Measurements from ENCODE around the gene RIMBP2. TPM values are rescaled to one million over a fixed set of nuclear protein-coding genes. Genes with fewer than 3 reads are reported as not detected.

Gene RIMBP2
- total and polyA plus RNA-seq, 2 experiments from 2014 or later: 0.31 to 0.37 TPM

- Histone ChIP-seq H4K20me1 (replicated peaks; ENCODE audit: insufficient read depth) (no peaks in the 10 kb centered on the region), H3K79me2 (replicated peaks; ENCODE audit: insufficient read depth) (no peaks in the 10 kb centered on the region), H3K36me3 (ENCODE audit: insufficient read depth) (no peaks in the 10 kb centered on the region), H3K9me2 (ENCODE audit: insufficient read depth) (no peaks in the 10 kb centered on the region), H3F3A (replicated peaks; ENCODE audit: low read depth) (no peaks in the 10 kb centered on the region), H3K4me3 (no peak overlapping the region), H3K4me1 (ENCODE audit: insufficient read depth) (no peaks in the 10 kb centered on the region), H3K4me2 (no peak overlapping the region), H3K27ac (ENCODE audit: low read depth) (no peak overlapping the region), H2AFZ (no peak overlapping the region), H3K27me3 (ENCODE audit: insufficient read depth) (no peaks in the 10 kb centered on the region)
- Mint-ChIP-seq H3K4me3 (no peak overlapping the region), H3K27me3 (ENCODE audit: insufficient read depth, low read depth, poor library complexity) (peaks cover 5% of the 10 kb centered on the region), H3K4me1 (no peaks in the 10 kb centered on the region), H3K36me3 (ENCODE audit: low read depth) (peaks cover 56% of the 10 kb centered on the region), H3K27ac (no peak overlapping the region), H3K9me3 (peaks cover 100% of the 10 kb centered on the region)
- ATAC-seq: no peak
- no peak for TF ChIP-seq STAT1 (IDR thresholded peaks at IDR 0.05; ENCODE audit: unreplicated experiment)
- TF ChIP-seq CREB1 (CRISPR knock-in tag; IDR thresholded peaks at IDR 0.05; ENCODE audit: low read depth): no peak
- TF ChIP-seq, protein P1, sequence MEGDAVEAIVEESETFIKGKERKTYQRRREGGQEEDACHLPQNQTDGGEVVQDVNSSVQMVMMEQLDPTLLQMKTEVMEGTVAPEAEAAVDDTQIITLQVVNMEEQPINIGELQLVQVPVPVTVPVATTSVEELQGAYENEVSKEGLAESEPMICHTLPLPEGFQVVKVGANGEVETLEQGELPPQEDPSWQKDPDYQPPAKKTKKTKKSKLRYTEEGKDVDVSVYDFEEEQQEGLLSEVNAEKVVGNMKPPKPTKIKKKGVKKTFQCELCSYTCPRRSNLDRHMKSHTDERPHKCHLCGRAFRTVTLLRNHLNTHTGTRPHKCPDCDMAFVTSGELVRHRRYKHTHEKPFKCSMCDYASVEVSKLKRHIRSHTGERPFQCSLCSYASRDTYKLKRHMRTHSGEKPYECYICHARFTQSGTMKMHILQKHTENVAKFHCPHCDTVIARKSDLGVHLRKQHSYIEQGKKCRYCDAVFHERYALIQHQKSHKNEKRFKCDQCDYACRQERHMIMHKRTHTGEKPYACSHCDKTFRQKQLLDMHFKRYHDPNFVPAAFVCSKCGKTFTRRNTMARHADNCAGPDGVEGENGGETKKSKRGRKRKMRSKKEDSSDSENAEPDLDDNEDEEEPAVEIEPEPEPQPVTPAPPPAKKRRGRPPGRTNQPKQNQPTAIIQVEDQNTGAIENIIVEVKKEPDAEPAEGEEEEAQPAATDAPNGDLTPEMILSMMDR (conservative IDR thresholded peaks at IDR 0.05; ENCODE audit: low read depth in 2 of 2): no peak
- TF ChIP-seq JUNB (IDR thresholded peaks at IDR 0.05; ENCODE audit: unreplicated experiment): no peak
- TF ChIP-seq EZH2phosphoT487 (IDR thresholded peaks at IDR 0.05; ENCODE audit: unreplicated experiment): no peak
- no peak for TF ChIP-seq EZH2 (IDR thresholded peaks at IDR 0.05; ENCODE audit: low read depth, unreplicated experiment)
- DNase-seq (ENCODE audit: low spot score): no peak
These were observed 361.7 kb downstream of the RIMBP2 start for GRCh38 chr12:130354407-130354806.

- H3K4me1 ChIP-seq (ENCODE audit: insufficient read depth): no peaks in the 10 kb centered on the region
- H3F3A ChIP-seq (replicated peaks; ENCODE audit: low read depth): no peaks in the 10 kb centered on the region
- Mint-ChIP-seq H3K36me3 (ENCODE audit: low read depth) (peaks cover 46% of the 10 kb centered on the region), H3K4me1 (no peaks in the 10 kb centered on the region), H3K27ac (no peak overlapping the region), H3K9me3 (peaks cover 98% of the 10 kb centered on the region), H3K4me3 (no peak overlapping the region), H3K27me3 (ENCODE audit: insufficient read depth, low read depth, poor library complexity) (peaks cover 2% of the 10 kb centered on the region)
- no peaks in the 10 kb centered on the region for H3K27me3 ChIP-seq (ENCODE audit: insufficient read depth)
- no peaks in the 10 kb centered on the region for H3K9me2 ChIP-seq (ENCODE audit: insufficient read depth)
- DNase-seq (ENCODE audit: low spot score) (no peak), ATAC-seq (no peak)
- no peaks in the 10 kb centered on the region for H4K20me1 ChIP-seq (replicated peaks; ENCODE audit: insufficient read depth)
- no peaks in the 10 kb centered on the region for H3K36me3 ChIP-seq (ENCODE audit: insufficient read depth)
- H3K4me3 ChIP-seq: no peak overlapping the region
- no peak overlapping the region for H3K4me2 ChIP-seq
- H3K79me2 ChIP-seq (replicated peaks; ENCODE audit: insufficient read depth): no peaks in the 10 kb centered on the region
- H3K27ac ChIP-seq (ENCODE audit: low read depth): no peak overlapping the region
- H2AFZ ChIP-seq: no peak overlapping the region
- TF ChIP-seq EZH2phosphoT487 (IDR thresholded peaks at IDR 0.05; ENCODE audit: unreplicated experiment) (no peak), NANOG (IDR thresholded peaks at IDR 0.05; ENCODE audit: borderline replicate concordance) (no peak), ZNF331 (CRISPR knock-in tag; IDR thresholded peaks at IDR 0.05; ENCODE audit: low read depth) (no peak), POLR2AphosphoS5 (IDR thresholded peaks at IDR 0.05; ENCODE audit: low read depth) (no peak), CREB1 (CRISPR knock-in tag; IDR thresholded peaks at IDR 0.05; ENCODE audit: low read depth) (no peak), ZNF114 (CRISPR knock-in tag; IDR thresholded peaks at IDR 0.05) (no peak)
- TF ChIP-seq, protein P1 (conservative IDR thresholded peaks at IDR 0.05; ENCODE audit: low read depth in 2 of 2): no peak
- TF ChIP-seq, protein P2, sequence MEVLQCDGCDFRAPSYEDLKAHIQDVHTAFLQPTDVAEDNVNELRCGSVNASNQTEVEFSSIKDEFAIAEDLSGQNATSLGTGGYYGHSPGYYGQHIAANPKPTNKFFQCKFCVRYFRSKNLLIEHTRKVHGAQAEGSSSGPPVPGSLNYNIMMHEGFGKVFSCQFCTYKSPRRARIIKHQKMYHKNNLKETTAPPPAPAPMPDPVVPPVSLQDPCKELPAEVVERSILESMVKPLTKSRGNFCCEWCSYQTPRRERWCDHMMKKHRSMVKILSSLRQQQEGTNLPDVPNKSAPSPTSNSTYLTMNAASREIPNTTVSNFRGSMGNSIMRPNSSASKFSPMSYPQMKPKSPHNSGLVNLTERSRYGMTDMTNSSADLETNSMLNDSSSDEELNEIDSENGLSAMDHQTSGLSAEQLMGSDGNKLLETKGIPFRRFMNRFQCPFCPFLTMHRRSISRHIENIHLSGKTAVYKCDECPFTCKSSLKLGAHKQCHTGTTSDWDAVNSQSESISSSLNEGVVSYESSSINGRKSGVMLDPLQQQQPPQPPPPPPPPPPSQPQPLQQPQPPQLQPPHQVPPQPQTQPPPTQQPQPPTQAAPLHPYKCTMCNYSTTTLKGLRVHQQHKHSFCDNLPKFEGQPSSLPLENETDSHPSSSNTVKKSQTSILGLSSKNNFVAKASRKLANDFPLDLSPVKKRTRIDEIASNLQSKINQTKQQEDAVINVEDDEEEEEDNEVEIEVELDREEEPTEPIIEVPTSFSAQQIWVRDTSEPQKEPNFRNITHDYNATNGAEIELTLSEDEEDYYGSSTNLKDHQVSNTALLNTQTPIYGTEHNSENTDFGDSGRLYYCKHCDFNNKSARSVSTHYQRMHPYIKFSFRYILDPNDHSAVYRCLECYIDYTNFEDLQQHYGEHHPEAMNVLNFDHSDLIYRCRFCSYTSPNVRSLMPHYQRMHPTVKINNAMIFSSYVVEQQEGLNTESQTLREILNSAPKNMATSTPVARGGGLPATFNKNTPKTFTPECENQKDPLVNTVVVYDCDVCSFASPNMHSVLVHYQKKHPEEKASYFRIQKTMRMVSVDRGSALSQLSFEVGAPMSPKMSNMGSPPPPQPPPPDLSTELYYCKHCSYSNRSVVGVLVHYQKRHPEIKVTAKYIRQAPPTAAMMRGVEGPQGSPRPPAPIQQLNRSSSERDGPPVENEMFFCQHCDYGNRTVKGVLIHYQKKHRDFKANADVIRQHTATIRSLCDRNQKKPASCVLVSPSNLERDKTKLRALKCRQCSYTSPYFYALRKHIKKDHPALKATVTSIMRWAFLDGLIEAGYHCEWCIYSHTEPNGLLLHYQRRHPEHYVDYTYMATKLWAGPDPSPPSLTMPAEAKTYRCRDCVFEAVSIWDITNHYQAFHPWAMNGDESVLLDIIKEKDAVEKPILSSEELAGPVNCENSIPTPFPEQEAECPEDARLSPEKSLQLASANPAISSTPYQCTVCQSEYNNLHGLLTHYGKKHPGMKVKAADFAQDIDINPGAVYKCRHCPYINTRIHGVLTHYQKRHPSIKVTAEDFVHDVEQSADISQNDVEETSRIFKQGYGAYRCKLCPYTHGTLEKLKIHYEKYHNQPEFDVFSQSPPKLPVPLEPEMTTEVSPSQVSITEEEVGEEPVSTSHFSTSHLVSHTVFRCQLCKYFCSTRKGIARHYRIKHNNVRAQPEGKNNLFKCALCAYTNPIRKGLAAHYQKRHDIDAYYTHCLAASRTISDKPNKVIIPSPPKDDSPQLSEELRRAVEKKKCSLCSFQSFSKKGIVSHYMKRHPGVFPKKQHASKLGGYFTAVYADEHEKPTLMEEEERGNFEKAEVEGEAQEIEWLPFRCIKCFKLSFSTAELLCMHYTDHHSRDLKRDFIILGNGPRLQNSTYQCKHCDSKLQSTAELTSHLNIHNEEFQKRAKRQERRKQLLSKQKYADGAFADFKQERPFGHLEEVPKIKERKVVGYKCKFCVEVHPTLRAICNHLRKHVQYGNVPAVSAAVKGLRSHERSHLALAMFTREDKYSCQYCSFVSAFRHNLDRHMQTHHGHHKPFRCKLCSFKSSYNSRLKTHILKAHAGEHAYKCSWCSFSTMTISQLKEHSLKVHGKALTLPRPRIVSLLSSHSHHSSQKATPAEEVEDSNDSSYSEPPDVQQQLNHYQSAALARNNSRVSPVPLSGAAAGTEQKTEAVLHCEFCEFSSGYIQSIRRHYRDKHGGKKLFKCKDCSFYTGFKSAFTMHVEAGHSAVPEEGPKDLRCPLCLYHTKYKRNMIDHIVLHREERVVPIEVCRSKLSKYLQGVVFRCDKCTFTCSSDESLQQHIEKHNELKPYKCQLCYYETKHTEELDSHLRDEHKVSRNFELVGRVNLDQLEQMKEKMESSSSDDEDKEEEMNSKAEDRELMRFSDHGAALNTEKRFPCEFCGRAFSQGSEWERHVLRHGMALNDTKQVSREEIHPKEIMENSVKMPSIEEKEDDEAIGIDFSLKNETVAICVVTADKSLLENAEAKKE (CRISPR knock-in tag; IDR thresholded peaks at IDR 0.05): no peak
These were observed 363.0 kb downstream of the RIMBP2 start for GRCh38 chr12:130353081-130353480.
